COLO829 (cell line): ENCODE data around the gene MSH4.
"Not testable (repeated sequence)": the region's sequence is repeated elsewhere in the genome, so short reads cannot be mapped to it uniquely, and the experiment has no call there.

Experiments
- DNase-seq: peaks from one replicate; pipeline ENCODE4 v3.0.0; 2012; ENCODE audit warnings: low spot score

The MSH4 gene

GRCh38 chr1:75937034-75937433, 140.4 kb downstream of the MSH4 start:
- DNase-seq = no peak

GRCh38 chr1:75943037-75943436, 146.4 kb downstream of the MSH4 start:
- DNase-seq = not testable (repeated sequence)

- peak; percentile 42 for DNase-seq
Measured at GRCh38 chr1:75950176-75950575, 153.5 kb downstream of the MSH4 start.

- DNase-seq = no peak
Measured at GRCh38 chr1:75952016-75952415, 155.3 kb downstream of the MSH4 start.

GRCh38 chr1:75953461-75953860, 156.8 kb downstream of the MSH4 start:
- DNase-seq = no peak

- DNase-seq = peak; percentile 81
Measured at GRCh38 chr1:75954586-75954985, 157.9 kb downstream of the MSH4 start.
